ENCODE measurements around the gene LRP5.
"Not testable (repeated sequence)": the region's sequence is repeated elsewhere in the genome, so short reads cannot be mapped to it uniquely, and the experiment has no call there.

Gene LRP5

DNA sequence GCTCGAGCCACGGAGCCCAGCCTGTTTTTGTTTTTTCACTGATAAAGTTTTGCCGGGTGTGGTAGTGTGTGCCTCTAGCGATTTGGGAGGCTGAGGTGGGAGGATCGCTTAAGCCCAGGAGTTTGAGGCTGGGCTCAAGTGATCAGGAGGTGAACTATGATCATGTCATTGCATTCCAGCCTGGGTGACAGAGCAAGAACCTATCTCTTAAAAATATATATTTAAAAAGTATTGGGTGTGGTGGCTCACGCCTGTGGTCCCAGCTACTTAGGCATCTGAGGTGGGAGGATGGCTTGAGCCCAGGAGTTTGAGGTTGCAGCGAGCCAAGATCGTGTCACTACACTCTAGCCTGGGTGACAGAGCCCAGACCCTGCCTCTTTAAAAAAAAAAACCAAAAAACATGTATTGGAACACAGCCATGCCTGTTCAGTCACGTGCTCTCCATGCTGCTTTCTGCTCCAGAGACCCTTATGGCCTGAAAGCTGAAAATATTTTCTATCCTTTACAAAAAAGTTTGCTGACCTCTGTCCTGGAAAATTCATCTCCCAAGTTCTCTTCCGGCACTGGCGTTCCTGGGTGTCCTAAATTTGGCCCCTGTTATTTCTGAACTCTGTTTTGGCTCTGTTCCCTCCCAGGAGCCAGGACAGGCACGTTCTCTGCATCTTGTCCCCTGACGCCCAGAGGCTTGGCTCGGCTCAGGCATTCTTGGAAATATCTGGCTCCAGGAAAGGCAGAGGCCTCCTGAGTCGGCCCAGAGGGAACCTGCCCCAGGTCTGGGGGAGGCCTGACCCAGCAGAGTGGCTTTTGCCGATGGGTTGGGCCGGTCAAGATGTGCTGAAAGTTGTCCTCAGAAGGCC, 86.8 kb downstream of the LRP5 start:
- no peak for DNase-seq

DNA sequence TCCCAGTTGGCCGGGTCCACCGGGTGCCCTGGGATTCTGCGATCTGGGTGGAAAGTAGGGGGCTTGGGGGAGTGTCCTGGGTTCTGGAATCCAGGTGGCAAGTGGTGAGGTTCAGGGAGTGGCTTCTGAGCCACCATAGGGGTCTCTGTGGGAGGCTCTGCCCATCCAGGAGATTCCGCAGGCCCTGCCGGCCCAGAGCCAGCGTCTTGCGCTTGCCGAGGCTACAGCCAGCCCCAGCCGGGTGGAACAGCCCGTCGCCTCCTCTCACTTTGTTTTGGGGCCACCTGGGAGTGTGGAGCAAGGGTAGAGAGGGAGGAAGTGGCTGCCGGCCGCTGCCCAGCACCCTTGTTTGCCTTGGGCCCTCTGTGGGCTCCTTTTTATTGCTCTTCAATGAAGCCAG, 87.5 kb downstream of the LRP5 start:
- DNase-seq: no peak

DNA sequence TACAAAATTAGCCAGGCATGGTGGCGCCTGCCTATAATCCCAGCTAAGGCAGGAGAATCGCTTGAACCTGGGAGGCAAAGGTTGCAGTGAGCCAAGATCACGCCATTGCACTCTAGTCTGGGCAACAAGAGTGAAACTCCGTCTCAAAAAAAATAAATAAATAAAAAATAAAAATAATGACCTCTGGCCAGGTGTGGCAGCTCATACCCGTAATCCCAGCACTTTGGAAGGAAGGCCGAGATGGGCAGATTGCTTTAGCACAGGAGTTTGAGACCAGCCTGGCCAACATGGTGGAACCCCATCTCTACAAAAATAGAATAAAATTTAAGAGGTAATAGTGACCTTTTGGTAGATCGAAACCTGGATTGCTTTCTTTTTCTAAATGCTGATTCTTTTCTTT, 88.2 kb downstream of the LRP5 start:
- not testable (repeated sequence) for DNase-seq

GRCh38 chr11:68401856-68402255, 89.5 kb downstream of the LRP5 start:
- DNase-seq: no peak

DNA sequence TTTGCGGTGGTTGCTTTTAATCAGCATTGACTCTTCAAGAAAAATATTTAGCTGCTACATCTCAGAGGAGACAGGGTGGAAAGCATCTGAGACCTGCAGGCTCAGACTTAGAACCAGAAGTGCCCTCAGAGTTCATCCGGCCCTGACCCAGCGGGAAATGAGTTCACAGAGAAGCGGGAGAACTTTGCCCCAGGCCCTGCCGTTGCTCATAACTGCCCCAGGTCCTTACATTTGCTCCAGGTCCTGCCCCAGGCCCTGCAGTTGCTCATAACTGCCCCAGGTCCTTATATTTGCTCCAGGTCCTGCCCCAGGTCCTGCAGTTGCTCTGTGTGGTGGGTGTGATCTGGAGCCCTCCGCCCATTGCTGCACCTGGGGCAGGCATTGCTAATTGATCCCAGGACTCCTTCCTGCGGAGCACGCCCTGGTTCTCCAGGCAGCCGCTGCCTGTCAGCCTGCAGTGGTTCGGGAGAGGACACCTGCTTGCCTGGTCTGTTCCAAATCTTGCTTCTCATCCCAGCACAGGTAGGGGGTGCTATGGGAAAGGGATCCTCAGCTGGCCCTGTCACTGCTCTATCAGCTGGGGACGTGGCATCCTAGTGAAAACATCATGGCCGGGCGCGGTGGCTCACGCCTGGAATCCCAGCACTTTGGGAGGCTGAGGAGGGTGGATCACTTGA, 90.1 kb downstream of the LRP5 start:
- peak; percentile 76 for DNase-seq

GRCh38 chr11:68403424-68403823, 91.0 kb downstream of the LRP5 start:
- DNase-seq: no peak

DNA sequence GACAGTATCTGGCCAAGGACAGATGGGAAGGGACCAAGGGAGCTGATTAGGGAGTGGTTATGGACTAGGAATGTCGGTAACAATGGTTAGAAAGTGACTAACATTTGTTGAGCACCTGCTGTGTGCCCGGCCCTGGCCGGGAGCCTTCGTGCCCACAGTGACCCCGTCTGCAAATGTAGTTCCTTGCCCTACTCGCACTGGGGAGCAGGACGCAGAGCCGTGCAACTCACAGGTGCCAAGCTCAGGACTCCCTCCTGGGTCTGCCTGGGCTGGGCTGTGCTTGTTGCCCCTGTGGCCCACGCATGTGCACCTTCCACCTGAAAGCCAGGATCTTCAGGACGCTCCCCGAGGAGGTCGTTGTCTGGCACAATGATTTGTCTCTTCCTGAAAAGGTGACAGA, 91.4 kb downstream of the LRP5 start:
- DNase-seq: peak; percentile 40

- peak; percentile 97 for DNase-seq
Measured at GRCh38 chr11:68406324-68407313, 94.2 kb downstream of the LRP5 start.

DNA sequence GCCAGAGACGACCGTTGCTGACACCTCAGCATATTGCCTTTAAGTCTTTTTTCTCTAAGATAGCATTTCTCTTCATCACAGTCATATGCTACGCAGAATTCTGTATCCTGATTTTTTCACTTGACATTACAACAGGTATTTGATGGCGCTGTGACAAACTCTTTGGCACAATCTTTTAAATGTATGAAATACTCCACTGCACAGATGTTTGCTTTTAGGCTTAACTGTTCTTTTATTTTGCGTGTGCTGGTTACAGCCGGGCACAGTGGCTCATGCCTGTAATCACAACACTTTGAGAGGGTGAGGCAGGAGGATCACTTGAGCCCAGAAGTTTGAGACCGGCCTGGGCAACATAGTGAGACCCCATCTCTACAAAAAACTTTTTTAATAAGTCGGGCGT, 96.1 kb downstream of the LRP5 start:
- DNase-seq: peak; percentile 51

- no peak for DNase-seq
Measured at GRCh38 chr11:68409748-68410344, 97.5 kb downstream of the LRP5 start.

DNA sequence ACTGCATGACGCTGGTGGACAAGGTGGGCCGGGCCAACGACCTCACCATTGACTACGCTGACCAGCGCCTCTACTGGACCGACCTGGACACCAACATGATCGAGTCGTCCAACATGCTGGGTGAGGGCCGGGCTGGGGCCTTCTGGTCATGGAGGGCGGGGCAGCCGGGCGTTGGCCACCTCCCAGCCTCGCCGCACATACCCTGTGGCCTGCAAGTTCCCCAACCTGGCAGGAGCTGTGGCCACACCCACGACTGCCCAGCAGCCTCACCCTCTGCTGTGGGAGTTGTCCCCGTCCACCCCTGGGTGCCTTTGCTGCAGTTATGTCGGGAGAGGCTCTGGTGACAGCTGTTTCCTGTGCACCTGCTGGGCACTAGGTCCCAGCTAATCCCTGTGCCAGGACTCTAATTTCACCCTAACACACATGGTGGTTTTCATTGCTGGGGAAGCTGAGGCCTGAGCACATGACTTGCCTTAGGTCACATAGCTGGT, 99.2 kb downstream of the LRP5 start:
- DNase-seq: peak; percentile 93

GRCh38 chr11:68412593-68413475, 100.4 kb downstream of the LRP5 start:
- no peak for DNase-seq

DNA sequence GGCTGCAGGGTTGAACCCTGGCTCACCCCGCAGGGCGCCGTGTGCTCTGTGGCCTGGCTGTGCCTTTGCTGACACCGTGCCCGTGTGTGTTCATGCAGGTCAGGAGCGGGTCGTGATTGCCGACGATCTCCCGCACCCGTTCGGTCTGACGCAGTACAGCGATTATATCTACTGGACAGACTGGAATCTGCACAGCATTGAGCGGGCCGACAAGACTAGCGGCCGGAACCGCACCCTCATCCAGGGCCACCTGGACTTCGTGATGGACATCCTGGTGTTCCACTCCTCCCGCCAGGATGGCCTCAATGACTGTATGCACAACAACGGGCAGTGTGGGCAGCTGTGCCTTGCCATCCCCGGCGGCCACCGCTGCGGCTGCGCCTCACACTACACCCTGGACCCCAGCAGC, 101.2 kb downstream of the LRP5 start:
- no peak for DNase-seq

- no peak for DNase-seq
Measured at GRCh38 chr11:68414496-68415221, 102.3 kb downstream of the LRP5 start.

DNA sequence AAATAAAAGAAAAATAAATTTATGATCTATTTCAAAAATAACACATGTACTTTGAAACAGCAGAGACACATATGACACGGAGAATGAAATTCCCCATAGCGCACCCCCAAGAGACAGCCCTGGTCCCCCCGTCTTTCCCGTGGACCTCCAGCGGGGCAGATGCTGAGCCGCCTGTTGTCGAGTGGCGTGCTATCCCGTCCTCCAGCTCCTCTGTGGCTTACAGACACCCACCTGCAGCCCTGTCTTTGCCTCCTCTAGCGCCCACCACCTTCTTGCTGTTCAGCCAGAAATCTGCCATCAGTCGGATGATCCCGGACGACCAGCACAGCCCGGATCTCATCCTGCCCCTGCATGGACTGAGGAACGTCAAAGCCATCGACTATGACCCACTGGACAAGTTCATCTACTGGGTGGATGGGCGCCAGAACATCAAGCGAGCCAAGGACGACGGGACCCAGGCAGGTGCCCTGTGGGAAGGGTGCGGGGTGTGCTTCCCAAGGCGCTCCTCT, 103.7 kb downstream of the LRP5 start:
- no peak for DNase-seq

- no peak for DNase-seq
Measured at GRCh38 chr11:68418648-68419047, 106.3 kb downstream of the LRP5 start.

DNA sequence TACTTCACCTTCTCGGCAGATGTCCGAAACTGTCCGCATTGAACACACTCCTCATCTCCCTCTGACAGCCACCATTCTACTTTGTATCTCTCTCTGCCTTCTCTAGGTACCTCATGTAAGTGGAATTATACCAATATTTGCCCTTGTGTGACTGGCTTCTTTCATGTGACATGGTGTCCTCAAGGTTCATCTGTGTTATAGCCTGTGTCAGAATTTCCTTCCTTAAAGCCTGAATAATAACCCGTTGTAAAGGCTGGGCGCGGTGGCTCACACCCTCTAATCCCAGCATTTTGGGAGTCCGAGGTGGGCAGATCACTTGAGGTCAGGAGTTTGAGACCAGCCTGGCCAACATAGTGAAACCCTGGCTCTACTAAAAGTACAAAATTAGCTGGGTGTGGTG, 107.8 kb downstream of the LRP5 start:
- DNase-seq: no peak

- no peak for DNase-seq
Measured at GRCh38 chr11:68423481-68423880, 111.1 kb downstream of the LRP5 start.

GRCh38 chr11:68424101-68424632, 111.8 kb downstream of the LRP5 start:
- DNase-seq: no peak

Data from DMS53 (cell line).